ENCODE measurements around the gene IPO5. TPM values are rescaled to one million over a fixed set of nuclear protein-coding genes. Genes with fewer than 3 reads are reported as not detected.

The IPO5 gene
- total and polyA plus RNA-seq, 2 donors = 35.0 to 62.6 TPM

DNA sequence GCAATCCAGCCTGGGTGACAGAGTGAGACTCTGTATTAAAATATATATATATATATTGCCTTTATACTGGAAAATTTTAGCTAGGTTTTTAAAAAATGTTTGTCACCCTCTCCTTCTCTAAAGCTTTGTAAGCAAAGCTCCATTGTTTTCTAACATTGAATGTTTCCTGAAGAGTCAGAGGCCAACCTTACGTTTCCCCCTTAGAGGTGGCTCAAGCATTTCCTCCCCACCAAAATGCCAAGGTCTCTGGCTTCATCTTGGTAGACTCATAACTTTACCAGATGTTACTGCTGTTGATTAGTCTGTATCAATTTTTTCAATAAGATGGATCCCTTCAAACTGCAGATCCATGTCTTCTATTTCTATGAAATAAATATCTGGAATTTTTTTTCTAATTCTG is 25.2 kb upstream of the IPO5 start:
- no peak for DNase-seq (ENCODE audit: low read depth in 6 of 9, low spot score in 9 of 9)
- Histone ChIP-seq H3K36me3 (ENCODE audit: control insufficient read depth in 2 of 2, insufficient read depth in 2 of 2, low read length in 1 of 2) (no peaks in the 10 kb centered on the region), H3K9me3 (ENCODE audit: control insufficient read depth in 2 of 2, insufficient read depth in 1 of 2, low read length in 1 of 2) (no peaks in the 10 kb centered on the region), H3K27ac (ENCODE audit: low read depth in 1 of 2, low read length in 1 of 2) (no peak overlapping the region), H3K27me3 (ENCODE audit: control insufficient read depth in 2 of 2, insufficient read depth in 1 of 2, low read length in 1 of 2) (no peaks in the 10 kb centered on the region), H3K4me1 (ENCODE audit: control insufficient read depth in 2 of 2, insufficient read depth in 2 of 2, low read length in 2 of 2) (no peaks in the 10 kb centered on the region), H3K4me3 (ENCODE audit: low read length in 2 of 2) (no peak overlapping the region)
- WGBS = 83% methylated on average over 1 of the region's 1 CpG

DNA sequence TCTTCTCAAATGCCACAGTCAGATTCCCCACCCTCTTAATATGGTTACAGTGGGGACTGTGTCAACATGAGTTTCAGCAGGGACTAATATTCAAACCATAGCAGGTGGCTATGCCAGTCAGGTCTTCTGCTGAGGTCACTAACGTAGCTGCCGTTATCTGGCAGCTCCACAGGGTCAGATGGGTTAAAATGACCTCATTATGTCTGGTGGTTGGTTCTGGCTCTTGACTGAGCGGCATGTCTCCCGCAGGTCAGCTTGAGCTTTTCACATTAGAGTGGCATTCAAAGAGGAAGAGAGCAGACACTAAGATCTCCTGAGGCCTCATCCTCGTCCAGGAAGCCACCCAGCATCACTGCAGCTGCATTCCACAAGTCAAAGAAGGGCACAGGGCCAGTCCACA is 21.4 kb upstream of the IPO5 start:
- no peaks in the 10 kb centered on the region for H3K27me3 ChIP-seq (ENCODE audit: control insufficient read depth in 2 of 2, insufficient read depth in 1 of 2, low read length in 1 of 2)
- 90% methylated on average over 5 of the region's 5 CpGs for WGBS
- H3K27ac ChIP-seq (ENCODE audit: low read depth in 1 of 2, low read length in 1 of 2) = no peak overlapping the region
- no peak overlapping the region for H3K4me3 ChIP-seq (ENCODE audit: low read length in 2 of 2)
- DNase-seq (ENCODE audit: low read depth in 6 of 9, low spot score in 9 of 9) = no peak
- H3K36me3 ChIP-seq (ENCODE audit: control insufficient read depth in 2 of 2, insufficient read depth in 2 of 2, low read length in 1 of 2) = no peaks in the 10 kb centered on the region
- H3K4me1 ChIP-seq (ENCODE audit: control insufficient read depth in 2 of 2, insufficient read depth in 2 of 2, low read length in 2 of 2) = no peaks in the 10 kb centered on the region
- no peaks in the 10 kb centered on the region for H3K9me3 ChIP-seq (ENCODE audit: control insufficient read depth in 2 of 2, insufficient read depth in 1 of 2, low read length in 1 of 2)

DNA sequence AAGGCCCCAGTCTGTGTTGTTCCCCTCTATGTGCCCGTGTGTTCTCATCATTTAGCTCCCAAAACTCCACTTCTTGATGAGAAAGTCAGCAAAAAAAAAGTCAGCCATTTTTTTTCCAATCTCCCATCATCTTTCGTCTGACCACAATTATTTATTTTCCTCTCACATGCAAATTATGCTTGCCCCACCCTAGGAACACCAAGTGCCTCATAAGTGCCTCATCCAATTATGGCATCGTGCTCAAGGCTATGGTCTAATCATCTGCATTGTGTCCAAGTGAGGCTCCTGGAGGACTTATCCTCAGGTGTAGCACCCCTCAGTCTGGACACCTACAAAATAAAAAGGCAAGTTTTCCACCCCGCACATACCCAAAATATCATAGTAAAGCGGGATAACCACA is 20.8 kb upstream of the IPO5 start:
- Histone ChIP-seq H3K27me3 (ENCODE audit: control insufficient read depth in 2 of 2, insufficient read depth in 1 of 2, low read length in 1 of 2) (no peaks in the 10 kb centered on the region), H3K27ac (ENCODE audit: low read depth in 1 of 2, low read length in 1 of 2) (no peak overlapping the region), H3K4me1 (ENCODE audit: control insufficient read depth in 2 of 2, insufficient read depth in 2 of 2, low read length in 2 of 2) (no peaks in the 10 kb centered on the region), H3K4me3 (ENCODE audit: low read length in 2 of 2) (no peak overlapping the region), H3K36me3 (ENCODE audit: control insufficient read depth in 2 of 2, insufficient read depth in 2 of 2, low read length in 1 of 2) (no peaks in the 10 kb centered on the region), H3K9me3 (ENCODE audit: control insufficient read depth in 2 of 2, insufficient read depth in 1 of 2, low read length in 1 of 2) (no peaks in the 10 kb centered on the region)
- WGBS = 95% methylated on average over 5 of the region's 5 CpGs
- DNase-seq (ENCODE audit: low read depth in 6 of 9, low spot score in 9 of 9) = no peak

DNA sequence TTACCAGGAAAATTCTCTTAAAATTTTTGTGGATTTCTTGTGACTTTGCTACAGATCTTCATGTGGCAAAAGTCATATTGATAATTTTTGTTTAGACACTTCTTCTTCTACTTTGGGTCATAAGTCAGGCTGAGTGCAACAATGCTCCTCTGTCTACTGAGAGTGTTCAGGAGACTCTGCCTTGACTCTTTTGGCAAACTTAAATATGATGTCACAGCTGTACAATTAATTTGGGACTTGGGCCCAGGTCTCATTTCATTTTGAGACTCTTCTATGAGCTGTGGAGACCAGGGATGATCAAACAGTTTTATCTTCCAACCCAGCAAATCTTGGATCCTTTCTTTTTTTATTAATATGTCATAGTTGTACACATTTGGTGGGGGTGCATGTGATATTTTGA is 19.7 kb upstream of the IPO5 start:
- no peaks in the 10 kb centered on the region for H3K36me3 ChIP-seq (ENCODE audit: control insufficient read depth in 2 of 2, insufficient read depth in 2 of 2, low read length in 1 of 2)
- H3K4me3 ChIP-seq (ENCODE audit: low read length in 2 of 2) = no peak overlapping the region
- no peak for DNase-seq (ENCODE audit: low read depth in 6 of 9, low spot score in 9 of 9)
- H3K27ac ChIP-seq (ENCODE audit: low read depth in 1 of 2, low read length in 1 of 2) = no peak overlapping the region
- H3K9me3 ChIP-seq (ENCODE audit: control insufficient read depth in 2 of 2, insufficient read depth in 1 of 2, low read length in 1 of 2) = no peaks in the 10 kb centered on the region
- H3K27me3 ChIP-seq (ENCODE audit: control insufficient read depth in 2 of 2, insufficient read depth in 1 of 2, low read length in 1 of 2) = no peaks in the 10 kb centered on the region
- H3K4me1 ChIP-seq (ENCODE audit: control insufficient read depth in 2 of 2, insufficient read depth in 2 of 2, low read length in 2 of 2) = no peaks in the 10 kb centered on the region

DNA sequence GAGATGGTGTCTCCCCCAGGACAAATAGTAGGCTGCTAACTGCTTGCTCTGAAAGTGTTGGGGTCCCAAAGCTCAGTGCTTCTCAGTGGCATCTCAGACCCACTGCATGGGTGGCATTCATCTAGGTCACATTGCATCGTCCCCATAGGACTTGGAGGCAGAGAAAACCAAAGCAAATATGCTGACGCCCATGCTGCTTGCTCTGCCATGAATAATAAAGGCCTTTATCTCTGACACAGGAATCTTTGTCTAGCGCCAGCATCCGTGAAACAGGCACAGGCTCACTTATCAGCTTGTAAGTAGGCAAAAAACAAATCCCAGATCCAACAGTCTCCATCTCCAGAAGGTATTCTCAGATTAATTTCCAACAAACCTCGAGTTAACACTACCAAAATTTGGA is 18.9 kb upstream of the IPO5 start:
- WGBS = 73% methylated on average over 5 of the region's 5 CpGs
- Histone ChIP-seq H3K27me3 (ENCODE audit: control insufficient read depth in 2 of 2, insufficient read depth in 1 of 2, low read length in 1 of 2) (no peaks in the 10 kb centered on the region), H3K36me3 (ENCODE audit: control insufficient read depth in 2 of 2, insufficient read depth in 2 of 2, low read length in 1 of 2) (no peaks in the 10 kb centered on the region), H3K27ac (ENCODE audit: low read depth in 1 of 2, low read length in 1 of 2) (no peak overlapping the region), H3K9me3 (ENCODE audit: control insufficient read depth in 2 of 2, insufficient read depth in 1 of 2, low read length in 1 of 2) (no peaks in the 10 kb centered on the region), H3K4me1 (ENCODE audit: control insufficient read depth in 2 of 2, insufficient read depth in 2 of 2, low read length in 2 of 2) (no peaks in the 10 kb centered on the region), H3K4me3 (ENCODE audit: low read length in 2 of 2) (no peak overlapping the region)
- no peak for DNase-seq (ENCODE audit: low read depth in 6 of 9, low spot score in 9 of 9)

DNA sequence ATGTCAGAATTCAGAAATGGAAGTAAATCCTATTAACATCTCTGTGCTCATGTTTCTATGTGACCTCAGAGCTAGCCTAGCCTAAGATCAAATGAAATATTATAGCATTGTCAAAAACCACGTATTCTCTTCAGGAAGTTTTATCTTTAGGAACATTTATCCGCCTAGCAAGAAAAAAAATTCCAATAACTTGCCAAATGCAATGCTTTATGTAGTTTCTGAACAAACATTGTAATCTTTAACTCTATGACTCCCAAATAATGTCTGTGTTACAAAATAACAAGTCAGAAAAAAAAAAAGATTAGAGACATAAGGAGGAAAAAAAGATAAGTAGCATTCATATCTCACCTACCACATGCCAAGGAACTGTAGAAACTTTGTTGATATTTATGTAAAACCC is 18.4 kb upstream of the IPO5 start:
- Histone ChIP-seq H3K27me3 (ENCODE audit: control insufficient read depth in 2 of 2, insufficient read depth in 1 of 2, low read length in 1 of 2) (no peaks in the 10 kb centered on the region), H3K4me3 (ENCODE audit: low read length in 2 of 2) (no peak overlapping the region), H3K4me1 (ENCODE audit: control insufficient read depth in 2 of 2, insufficient read depth in 2 of 2, low read length in 2 of 2) (no peaks in the 10 kb centered on the region), H3K9me3 (ENCODE audit: control insufficient read depth in 2 of 2, insufficient read depth in 1 of 2, low read length in 1 of 2) (no peaks in the 10 kb centered on the region), H3K27ac (ENCODE audit: low read depth in 1 of 2, low read length in 1 of 2) (no peak overlapping the region), H3K36me3 (ENCODE audit: control insufficient read depth in 2 of 2, insufficient read depth in 2 of 2, low read length in 1 of 2) (no peaks in the 10 kb centered on the region)
- 82% methylated on average over 2 of the region's 2 CpGs for WGBS
- DNase-seq (ENCODE audit: low read depth in 6 of 9, low spot score in 9 of 9) = no peak

DNA sequence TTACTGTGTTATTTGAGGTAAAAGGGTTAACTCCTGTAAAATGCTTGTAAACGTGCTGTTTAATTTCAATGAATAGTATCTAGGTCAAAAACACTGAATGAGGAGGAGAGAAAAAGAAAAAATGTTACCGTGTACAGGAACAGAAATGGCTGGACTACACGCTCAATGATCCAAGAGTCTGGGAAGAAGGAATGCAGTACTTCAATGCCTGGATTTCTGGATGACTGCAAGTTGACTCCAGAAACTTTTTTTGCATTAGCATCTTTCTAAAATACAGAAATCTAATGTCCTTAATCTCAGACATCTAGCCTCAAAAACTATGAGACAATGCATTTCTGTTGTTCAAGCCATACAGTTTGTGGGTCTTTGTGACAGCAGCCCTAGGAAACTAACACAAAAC is 17.4 kb upstream of the IPO5 start:
- Histone ChIP-seq H3K27ac (ENCODE audit: low read depth in 1 of 2, low read length in 1 of 2) (no peak overlapping the region), H3K4me3 (ENCODE audit: low read length in 2 of 2) (no peak overlapping the region), H3K36me3 (ENCODE audit: control insufficient read depth in 2 of 2, insufficient read depth in 2 of 2, low read length in 1 of 2) (no peaks in the 10 kb centered on the region), H3K9me3 (ENCODE audit: control insufficient read depth in 2 of 2, insufficient read depth in 1 of 2, low read length in 1 of 2) (no peaks in the 10 kb centered on the region), H3K4me1 (ENCODE audit: control insufficient read depth in 2 of 2, insufficient read depth in 2 of 2, low read length in 2 of 2) (no peaks in the 10 kb centered on the region), H3K27me3 (ENCODE audit: control insufficient read depth in 2 of 2, insufficient read depth in 1 of 2, low read length in 1 of 2) (no peaks in the 10 kb centered on the region)
- WGBS = 81% methylated on average over 3 of the region's 3 CpGs
- no peak for DNase-seq (ENCODE audit: low read depth in 6 of 9, low spot score in 9 of 9)

DNA sequence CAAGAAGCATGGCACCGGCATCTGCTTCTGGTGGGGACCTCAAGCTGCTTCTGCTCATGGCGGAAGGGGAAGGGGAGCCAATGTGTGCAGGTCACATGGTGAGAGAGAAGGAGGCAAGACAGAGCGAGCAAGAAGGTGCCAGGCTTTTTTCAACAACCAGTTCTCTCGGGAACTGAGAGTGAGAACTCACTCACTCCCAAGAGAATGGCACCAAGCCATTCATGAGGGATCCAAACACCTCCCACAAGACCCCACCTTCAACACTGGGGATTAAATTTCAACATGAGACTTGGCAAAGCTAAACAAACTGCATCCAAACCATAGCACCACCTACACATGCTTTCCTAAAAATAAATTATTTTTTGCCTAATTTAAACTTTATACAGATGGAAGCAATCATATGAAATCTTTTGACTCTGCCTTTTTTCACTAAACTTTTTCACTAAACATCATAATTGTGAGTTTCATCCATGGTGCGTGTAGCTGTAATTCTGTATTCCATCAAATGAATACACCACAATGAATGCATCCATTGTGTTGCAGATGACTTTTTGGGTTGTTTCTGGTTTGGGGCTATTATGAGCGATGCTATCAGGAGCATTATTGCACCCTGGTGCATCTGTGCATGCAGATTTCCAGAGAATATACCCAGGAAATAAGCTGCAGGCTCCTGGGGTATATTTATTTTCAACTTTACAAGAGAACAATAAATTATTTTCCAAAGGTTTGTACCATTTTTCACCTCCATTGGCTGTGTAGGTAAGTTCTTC is 14.6 kb upstream of the IPO5 start:
- Histone ChIP-seq H3K27me3 (ENCODE audit: control insufficient read depth in 2 of 2, insufficient read depth in 1 of 2, low read length in 1 of 2) (no peaks in the 10 kb centered on the region), H3K4me3 (ENCODE audit: low read length in 2 of 2) (no peak overlapping the region), H3K27ac (ENCODE audit: low read depth in 1 of 2, low read length in 1 of 2) (no peak overlapping the region), H3K36me3 (ENCODE audit: control insufficient read depth in 2 of 2, insufficient read depth in 2 of 2, low read length in 1 of 2) (no peaks in the 10 kb centered on the region), H3K9me3 (ENCODE audit: control insufficient read depth in 2 of 2, insufficient read depth in 1 of 2, low read length in 1 of 2) (no peaks in the 10 kb centered on the region), H3K4me1 (ENCODE audit: control insufficient read depth in 2 of 2, insufficient read depth in 2 of 2, low read length in 2 of 2) (no peaks in the 10 kb centered on the region)
- no peak for DNase-seq (ENCODE audit: low read depth in 6 of 9, low spot score in 9 of 9)
- WGBS = 93% methylated on average over 6 of the region's 6 CpGs

DNA sequence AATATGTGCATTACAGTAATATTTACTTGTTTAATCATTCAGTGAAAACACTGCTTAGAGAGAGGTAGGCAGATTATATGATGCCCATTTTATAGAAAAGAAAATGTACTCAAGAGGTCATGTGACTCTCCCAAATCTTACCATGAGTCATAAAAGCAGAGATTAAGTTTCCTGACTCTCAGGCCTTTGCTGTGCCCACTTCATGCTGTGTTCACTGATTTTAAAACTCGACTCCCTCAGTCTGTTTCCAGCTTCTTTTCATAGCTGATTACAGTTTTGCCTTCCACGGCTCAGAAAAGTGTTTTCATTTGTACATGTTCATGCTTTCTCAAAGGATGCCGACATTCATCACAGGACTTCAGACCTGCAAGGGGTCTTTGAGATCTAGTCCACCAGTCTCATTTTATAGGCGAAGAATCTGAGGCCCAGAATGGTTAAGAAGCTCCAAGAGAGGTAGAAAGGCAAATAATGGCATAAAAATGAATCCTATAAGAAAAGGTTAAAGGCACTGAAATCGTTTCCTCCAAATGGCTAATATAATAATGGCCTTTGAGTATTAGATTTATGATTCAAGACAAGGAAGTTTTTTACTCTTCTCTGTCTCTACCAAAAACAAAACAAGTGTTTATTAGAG is 9.0 kb upstream of the IPO5 start:
- WGBS = 89% methylated on average over 5 of the region's 5 CpGs
- no peak for DNase-seq (ENCODE audit: low read depth in 6 of 9, low spot score in 9 of 9)
- Histone ChIP-seq H3K27ac (ENCODE audit: low read depth in 1 of 2, low read length in 1 of 2) (no peak overlapping the region), H3K27me3 (ENCODE audit: control insufficient read depth in 2 of 2, insufficient read depth in 1 of 2, low read length in 1 of 2) (no peaks in the 10 kb centered on the region), H3K4me1 (ENCODE audit: control insufficient read depth in 2 of 2, insufficient read depth in 2 of 2, low read length in 2 of 2) (no peaks in the 10 kb centered on the region), H3K36me3 (ENCODE audit: control insufficient read depth in 2 of 2, insufficient read depth in 2 of 2, low read length in 1 of 2) (no peaks in the 10 kb centered on the region), H3K9me3 (ENCODE audit: control insufficient read depth in 2 of 2, insufficient read depth in 1 of 2, low read length in 1 of 2) (no peaks in the 10 kb centered on the region), H3K4me3 (ENCODE audit: low read length in 2 of 2) (no peak overlapping the region)
